ENCODE data around the gene ABI3. TPM values are rescaled to one million over a fixed set of nuclear protein-coding genes. Genes with fewer than 3 reads are reported as not detected.

ABI3 gene
- total and polyA plus RNA-seq, 9 of the 15 experiments (the other 6 are each of a cell fraction or from before 2014, with no cell fraction given) = not detected

DNA sequence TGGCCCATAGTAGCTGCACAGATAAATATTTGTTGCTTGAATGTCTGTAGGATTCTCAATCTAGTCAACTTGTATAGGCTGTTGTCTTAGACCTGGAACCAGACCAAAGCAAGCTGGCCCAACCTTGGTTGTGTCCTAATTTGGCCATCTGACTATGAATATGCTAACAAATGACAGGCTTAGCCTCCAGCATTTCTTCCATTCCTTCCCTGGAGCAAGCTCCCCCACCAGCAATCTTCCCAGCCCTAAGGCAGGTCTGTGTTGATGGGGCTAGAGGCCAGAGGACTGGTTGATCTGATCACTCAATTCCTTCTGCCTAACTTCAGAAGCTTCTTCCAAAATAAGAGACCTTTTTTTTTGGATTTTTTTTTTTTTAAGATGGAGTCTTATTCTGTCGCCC lies 29.5 kb downstream of the ABI3 start:
- TF ChIP-seq CHD4 (IDR thresholded peaks at IDR 0.05; ENCODE audit: insufficient read depth, insufficient replicate concordance, low read depth, low read length, poor library complexity, severe bottlenecking) = no peak
- TF ChIP-seq MYNN (IDR thresholded peaks at IDR 0.05) = peak; percentile 61; the same call in 1 of the 2 replicates
- no peak for TF ChIP-seq MYNN (CRISPR knock-in tag; IDR thresholded peaks at IDR 0.05)
- TF ChIP-seq, protein P1, sequence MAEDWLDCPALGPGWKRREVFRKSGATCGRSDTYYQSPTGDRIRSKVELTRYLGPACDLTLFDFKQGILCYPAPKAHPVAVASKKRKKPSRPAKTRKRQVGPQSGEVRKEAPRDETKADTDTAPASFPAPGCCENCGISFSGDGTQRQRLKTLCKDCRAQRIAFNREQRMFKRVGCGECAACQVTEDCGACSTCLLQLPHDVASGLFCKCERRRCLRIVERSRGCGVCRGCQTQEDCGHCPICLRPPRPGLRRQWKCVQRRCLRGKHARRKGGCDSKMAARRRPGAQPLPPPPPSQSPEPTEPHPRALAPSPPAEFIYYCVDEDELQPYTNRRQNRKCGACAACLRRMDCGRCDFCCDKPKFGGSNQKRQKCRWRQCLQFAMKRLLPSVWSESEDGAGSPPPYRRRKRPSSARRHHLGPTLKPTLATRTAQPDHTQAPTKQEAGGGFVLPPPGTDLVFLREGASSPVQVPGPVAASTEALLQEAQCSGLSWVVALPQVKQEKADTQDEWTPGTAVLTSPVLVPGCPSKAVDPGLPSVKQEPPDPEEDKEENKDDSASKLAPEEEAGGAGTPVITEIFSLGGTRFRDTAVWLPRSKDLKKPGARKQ (CRISPR knock-in tag; IDR thresholded peaks at IDR 0.05) = no peak
- TF ChIP-seq ZNF696 (CRISPR knock-in tag; conservative IDR thresholded peaks at IDR 0.05) = no peak
- TF ChIP-seq HNRNPLL (IDR thresholded peaks at IDR 0.05; ENCODE audit: low read depth, low read length, poor library complexity, severe bottlenecking) = no peak
- TF ChIP-seq, protein P2, sequence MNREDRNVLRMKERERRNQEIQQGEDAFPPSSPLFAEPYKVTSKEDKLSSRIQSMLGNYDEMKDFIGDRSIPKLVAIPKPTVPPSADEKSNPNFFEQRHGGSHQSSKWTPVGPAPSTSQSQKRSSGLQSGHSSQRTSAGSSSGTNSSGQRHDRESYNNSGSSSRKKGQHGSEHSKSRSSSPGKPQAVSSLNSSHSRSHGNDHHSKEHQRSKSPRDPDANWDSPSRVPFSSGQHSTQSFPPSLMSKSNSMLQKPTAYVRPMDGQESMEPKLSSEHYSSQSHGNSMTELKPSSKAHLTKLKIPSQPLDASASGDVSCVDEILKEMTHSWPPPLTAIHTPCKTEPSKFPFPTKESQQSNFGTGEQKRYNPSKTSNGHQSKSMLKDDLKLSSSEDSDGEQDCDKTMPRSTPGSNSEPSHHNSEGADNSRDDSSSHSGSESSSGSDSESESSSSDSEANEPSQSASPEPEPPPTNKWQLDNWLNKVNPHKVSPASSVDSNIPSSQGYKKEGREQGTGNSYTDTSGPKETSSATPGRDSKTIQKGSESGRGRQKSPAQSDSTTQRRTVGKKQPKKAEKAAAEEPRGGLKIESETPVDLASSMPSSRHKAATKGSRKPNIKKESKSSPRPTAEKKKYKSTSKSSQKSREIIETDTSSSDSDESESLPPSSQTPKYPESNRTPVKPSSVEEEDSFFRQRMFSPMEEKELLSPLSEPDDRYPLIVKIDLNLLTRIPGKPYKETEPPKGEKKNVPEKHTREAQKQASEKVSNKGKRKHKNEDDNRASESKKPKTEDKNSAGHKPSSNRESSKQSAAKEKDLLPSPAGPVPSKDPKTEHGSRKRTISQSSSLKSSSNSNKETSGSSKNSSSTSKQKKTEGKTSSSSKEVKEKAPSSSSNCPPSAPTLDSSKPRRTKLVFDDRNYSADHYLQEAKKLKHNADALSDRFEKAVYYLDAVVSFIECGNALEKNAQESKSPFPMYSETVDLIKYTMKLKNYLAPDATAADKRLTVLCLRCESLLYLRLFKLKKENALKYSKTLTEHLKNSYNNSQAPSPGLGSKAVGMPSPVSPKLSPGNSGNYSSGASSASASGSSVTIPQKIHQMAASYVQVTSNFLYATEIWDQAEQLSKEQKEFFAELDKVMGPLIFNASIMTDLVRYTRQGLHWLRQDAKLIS (CRISPR knock-in tag; IDR thresholded peaks at IDR 0.05) = no peak
- no peak for TF ChIP-seq BHLHE40 (IDR thresholded peaks at IDR 0.05; ENCODE audit: low read length)
- TF ChIP-seq CHD2 (IDR thresholded peaks at IDR 0.05; ENCODE audit: low read depth, low read length) = no peak
- TF ChIP-seq ETS2 (tag; IDR thresholded peaks at IDR 0.05; ENCODE audit: borderline replicate concordance, poor library complexity, severe bottlenecking) = no peak
- H3K79me2 ChIP-seq (ENCODE audit: control insufficient read depth, insufficient read depth, low read length) = no peaks in the 10 kb centered on the region
- no peaks in the 10 kb centered on the region for H3K27me3 ChIP-seq (ENCODE audit: control insufficient read depth in 2 of 2, insufficient read depth in 2 of 2, low read length in 2 of 2)
- H2AFZ ChIP-seq (ENCODE audit: low read depth, low read length) = peak overlapping the region; percentile 20; the same call in 1 of the 2 replicates
- intact Hi-C loops (cut with micrococcal nuclease) = no loop called here
- no peaks in the 10 kb centered on the region for H3K9me3 ChIP-seq (replicated peaks; ENCODE audit: control insufficient read depth, insufficient read depth, low read depth, low read length)
- H3K4me2 ChIP-seq (ENCODE audit: insufficient read depth, low read length) = no peak overlapping the region
- WGBS (ENCODE audit: insufficient coverage, low coverage, missing lambda C conversion rate) = 83% methylated on average over 1 of the region's 1 CpG
- no peaks in the 10 kb centered on the region for H4K20me1 ChIP-seq (replicated peaks; ENCODE audit: control insufficient read depth, insufficient read depth, low read length)
- no TSS peak for BruUV-seq (replicated peaks)
- no peaks in the 10 kb centered on the region for H3K36me3 ChIP-seq (ENCODE audit: control insufficient read depth, insufficient read depth, low read length)
- in situ Hi-C loops (cut with MboI) = no loop called here
- ChIA-PET POLR2A (interaction anchor here (0.6 to 1.8 kb wide), 3 partner anchors 13 to 221 kb away, joined by 3 to 6 read pairs (median 4); no protein-coding TSS in a partner anchor), CTCF (ENCODE audit: low intra/inter-chr PET ratio) (interaction anchor here (0.6 kb wide), 1 partner anchor 1095 kb away, joined by 3 read pairs; no protein-coding TSS in a partner anchor)
- peaks cover 11 to 15% of the 10 kb centered on the region in 2 experiments; a peak in 4 of 5 replicates for H3K4me1 ChIP-seq (replicated peaks in 1 of 2; ENCODE audit: control insufficient read depth in 2 of 2, insufficient read depth in 2 of 2, low read length in 2 of 2)
- no peak overlapping the region for H3K27ac ChIP-seq (ENCODE audit: extremely low read depth, low read depth, low read length)
- ATAC-seq (no peak), FAIRE-seq (no peak), DNase-seq (ENCODE audit: extremely low read depth in 1 of 4, low spot score in 3 of 4) (no peak)
- no peak overlapping the region for H3K4me3 ChIP-seq
- no peaks in the 10 kb centered on the region for H3K9me1 ChIP-seq (ENCODE audit: control insufficient read depth, insufficient read depth, low read length)
- H3K9ac ChIP-seq (ENCODE audit: insufficient read depth in 1 of 2, low read depth in 2 of 2, low read length in 2 of 2) = no peak overlapping the region; a peak in 1 of 4 replicates

Data from K562 (cell line).